ENCODE results near the gene RAPGEF4.

DNA sequence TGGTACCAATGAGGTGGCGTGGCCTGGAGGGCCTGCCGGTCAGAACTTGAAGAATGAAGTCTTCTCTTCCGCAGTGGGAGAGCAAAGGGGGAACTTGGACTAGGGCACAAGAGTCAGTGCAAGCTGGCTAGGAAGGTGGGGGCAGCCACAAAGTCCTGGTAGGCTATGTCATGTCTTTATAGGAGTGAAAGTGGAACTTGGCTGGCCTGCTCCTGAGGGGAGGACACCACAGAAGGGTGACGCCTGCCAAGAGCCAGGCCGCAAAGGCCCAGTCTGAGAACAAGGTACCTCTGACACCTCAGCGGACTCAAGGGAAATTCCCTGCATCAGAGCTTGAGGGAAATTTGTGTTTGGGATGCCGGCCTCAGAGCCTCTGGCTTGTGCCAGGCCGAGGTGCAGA is 307.8 kb downstream of the RAPGEF4 start:
- no peak for TF ChIP-seq POLR2A (IDR thresholded peaks at IDR 0.05)
- TF ChIP-seq, protein P1, sequence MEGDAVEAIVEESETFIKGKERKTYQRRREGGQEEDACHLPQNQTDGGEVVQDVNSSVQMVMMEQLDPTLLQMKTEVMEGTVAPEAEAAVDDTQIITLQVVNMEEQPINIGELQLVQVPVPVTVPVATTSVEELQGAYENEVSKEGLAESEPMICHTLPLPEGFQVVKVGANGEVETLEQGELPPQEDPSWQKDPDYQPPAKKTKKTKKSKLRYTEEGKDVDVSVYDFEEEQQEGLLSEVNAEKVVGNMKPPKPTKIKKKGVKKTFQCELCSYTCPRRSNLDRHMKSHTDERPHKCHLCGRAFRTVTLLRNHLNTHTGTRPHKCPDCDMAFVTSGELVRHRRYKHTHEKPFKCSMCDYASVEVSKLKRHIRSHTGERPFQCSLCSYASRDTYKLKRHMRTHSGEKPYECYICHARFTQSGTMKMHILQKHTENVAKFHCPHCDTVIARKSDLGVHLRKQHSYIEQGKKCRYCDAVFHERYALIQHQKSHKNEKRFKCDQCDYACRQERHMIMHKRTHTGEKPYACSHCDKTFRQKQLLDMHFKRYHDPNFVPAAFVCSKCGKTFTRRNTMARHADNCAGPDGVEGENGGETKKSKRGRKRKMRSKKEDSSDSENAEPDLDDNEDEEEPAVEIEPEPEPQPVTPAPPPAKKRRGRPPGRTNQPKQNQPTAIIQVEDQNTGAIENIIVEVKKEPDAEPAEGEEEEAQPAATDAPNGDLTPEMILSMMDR (IDR thresholded peaks at IDR 0.05), result no peak

All from Peyer's patch (tissue), 4 donors.